Progenitor cell of endocrine pancreas (in vitro differentiated cells): ENCODE measurements around the gene TBKBP1. TPM values are rescaled to one million over a fixed set of nuclear protein-coding genes. Genes with fewer than 3 reads are reported as not detected.
A peak's percentile ranks its signal among the peaks of the same experiment; 100 is the strongest.

ENCODE experiments used
- DNase-seq: peaks from one replicate; pipeline ENCODE4 v3.0.0; 2021; ENCODE audit warnings: low spot score; ENCODE audit not compliant: unreplicated experiment
- H3K27ac Mint-ChIP-seq: 2 replicates; pipeline ENCODE4 v1.8.0; 2021; ENCODE audit warnings: mild to moderate bottlenecking, moderate library complexity, mixed read lengths
- H3K27me3 Mint-ChIP-seq: 2 replicates; pipeline ENCODE4 v1.8.0; 2021; ENCODE audit warnings: mixed read lengths
- H3K36me3 Mint-ChIP-seq: 2 replicates; pipeline ENCODE4 v1.8.0; 2022; ENCODE audit warnings: mixed read lengths; ENCODE audit not compliant: insufficient read depth
- H3K4me1 Mint-ChIP-seq: 2 replicates; pipeline ENCODE4 v1.8.0; 2021; ENCODE audit warnings: low read depth, mixed read lengths
- H3K4me3 Mint-ChIP-seq: 2 replicates; pipeline ENCODE4 v1.8.0; 2021; ENCODE audit warnings: low read depth, mild to moderate bottlenecking, moderate library complexity, mixed read lengths
- H3K9me3 Mint-ChIP-seq: 2 replicates; pipeline ENCODE4 v1.8.0; 2021; ENCODE audit warnings: low read depth, mixed read lengths
- total RNA-seq: library from RNA; stranded (reverse); gene quantifications from 2 replicates; pipeline ENCODE4 v1.2.1, GENCODE V29; 2021
- TF ChIP-seq, protein P1 (sequence below): fragments of 200-600 bp; sonication (generic); IDR thresholded peaks from one replicate; pipeline ENCODE4 v1.5.0; 2021; ENCODE audit warnings: antibody characterized with exemption, mild to moderate bottlenecking; ENCODE audit not compliant: unreplicated experiment

Gene TBKBP1
- total RNA-seq, 1 donor from 2014 or later: 21.7 TPM

DNA sequence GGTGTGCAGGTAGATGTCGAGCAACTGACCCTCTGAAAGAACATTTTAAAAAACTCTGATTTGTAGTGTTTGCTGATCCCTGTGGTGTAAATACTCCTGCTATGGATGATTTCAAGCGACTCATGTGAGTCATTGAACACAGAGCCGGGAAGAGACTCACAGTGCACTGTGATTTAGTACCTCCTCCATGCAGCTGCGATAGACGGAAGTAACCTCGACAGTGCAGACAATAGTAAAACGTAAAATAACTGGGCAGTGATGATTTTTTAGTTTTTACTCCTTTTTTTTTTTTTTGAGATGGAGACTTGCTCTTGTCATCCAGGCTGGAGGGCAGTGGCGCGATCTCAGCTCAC lies 47.8 kb downstream of the TBKBP1 start:
- Mint-ChIP-seq H3K4me3 (no peak overlapping the region), H3K9me3 (no peaks in the 10 kb centered on the region), H3K36me3 (no peaks in the 10 kb centered on the region), H3K27me3 (peaks cover 54% of the 10 kb centered on the region), H3K27ac (no peak overlapping the region), H3K4me1 (no peaks in the 10 kb centered on the region)
- no peak for DNase-seq
- TF ChIP-seq, protein P1, sequence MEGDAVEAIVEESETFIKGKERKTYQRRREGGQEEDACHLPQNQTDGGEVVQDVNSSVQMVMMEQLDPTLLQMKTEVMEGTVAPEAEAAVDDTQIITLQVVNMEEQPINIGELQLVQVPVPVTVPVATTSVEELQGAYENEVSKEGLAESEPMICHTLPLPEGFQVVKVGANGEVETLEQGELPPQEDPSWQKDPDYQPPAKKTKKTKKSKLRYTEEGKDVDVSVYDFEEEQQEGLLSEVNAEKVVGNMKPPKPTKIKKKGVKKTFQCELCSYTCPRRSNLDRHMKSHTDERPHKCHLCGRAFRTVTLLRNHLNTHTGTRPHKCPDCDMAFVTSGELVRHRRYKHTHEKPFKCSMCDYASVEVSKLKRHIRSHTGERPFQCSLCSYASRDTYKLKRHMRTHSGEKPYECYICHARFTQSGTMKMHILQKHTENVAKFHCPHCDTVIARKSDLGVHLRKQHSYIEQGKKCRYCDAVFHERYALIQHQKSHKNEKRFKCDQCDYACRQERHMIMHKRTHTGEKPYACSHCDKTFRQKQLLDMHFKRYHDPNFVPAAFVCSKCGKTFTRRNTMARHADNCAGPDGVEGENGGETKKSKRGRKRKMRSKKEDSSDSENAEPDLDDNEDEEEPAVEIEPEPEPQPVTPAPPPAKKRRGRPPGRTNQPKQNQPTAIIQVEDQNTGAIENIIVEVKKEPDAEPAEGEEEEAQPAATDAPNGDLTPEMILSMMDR: no peak

DNA sequence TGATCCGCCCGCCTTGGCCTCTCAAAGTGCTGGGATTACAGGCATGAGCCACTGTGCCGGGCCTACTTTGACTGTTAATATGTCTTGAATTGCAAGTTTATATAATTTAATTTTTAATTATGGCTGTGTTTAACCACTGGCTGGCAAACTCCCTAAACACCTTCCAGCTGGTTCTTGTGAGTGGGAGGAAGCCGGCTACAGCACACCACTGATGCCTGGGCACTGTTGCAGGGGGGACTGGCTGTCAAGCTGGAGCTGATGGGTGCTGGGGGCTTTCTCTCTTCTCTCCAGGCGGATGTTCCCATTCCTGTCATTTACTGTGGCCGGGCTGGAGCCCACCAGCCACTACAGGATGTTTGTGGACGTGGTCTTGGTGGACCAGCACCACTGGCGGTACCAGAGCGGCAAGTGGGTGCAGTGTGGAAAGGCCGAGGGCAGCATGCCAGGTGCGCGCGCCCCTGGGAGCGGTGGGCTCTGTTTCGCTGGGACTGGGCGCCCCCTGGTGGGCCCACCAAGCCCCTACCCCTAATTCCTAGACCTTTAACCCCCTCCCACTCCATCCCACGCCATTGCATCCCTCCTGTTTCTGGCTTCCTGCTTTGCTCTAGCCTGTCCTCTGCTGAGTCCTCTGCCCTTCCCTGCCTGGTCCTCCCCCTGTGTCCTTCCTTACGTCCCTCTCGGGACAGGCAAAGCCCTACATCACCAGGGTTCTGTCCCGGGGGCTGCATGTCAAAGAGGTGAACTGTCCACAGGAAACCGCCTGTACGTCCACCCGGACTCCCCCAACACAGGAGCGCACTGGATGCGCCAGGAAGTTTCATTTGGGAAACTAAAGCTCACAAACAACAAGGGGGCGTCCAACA lies 48.6 kb downstream of the TBKBP1 start:
- no peaks in the 10 kb centered on the region for H3K9me3 Mint-ChIP-seq
- TF ChIP-seq, protein P1: peak; percentile 85
- no peaks in the 10 kb centered on the region for H3K36me3 Mint-ChIP-seq
- DNase-seq: peak; percentile 53
- no peak overlapping the region for H3K27ac Mint-ChIP-seq
- H3K27me3 Mint-ChIP-seq: peaks cover 46% of the 10 kb centered on the region
- H3K4me3 Mint-ChIP-seq: no peak overlapping the region
- no peaks in the 10 kb centered on the region for H3K4me1 Mint-ChIP-seq

DNA sequence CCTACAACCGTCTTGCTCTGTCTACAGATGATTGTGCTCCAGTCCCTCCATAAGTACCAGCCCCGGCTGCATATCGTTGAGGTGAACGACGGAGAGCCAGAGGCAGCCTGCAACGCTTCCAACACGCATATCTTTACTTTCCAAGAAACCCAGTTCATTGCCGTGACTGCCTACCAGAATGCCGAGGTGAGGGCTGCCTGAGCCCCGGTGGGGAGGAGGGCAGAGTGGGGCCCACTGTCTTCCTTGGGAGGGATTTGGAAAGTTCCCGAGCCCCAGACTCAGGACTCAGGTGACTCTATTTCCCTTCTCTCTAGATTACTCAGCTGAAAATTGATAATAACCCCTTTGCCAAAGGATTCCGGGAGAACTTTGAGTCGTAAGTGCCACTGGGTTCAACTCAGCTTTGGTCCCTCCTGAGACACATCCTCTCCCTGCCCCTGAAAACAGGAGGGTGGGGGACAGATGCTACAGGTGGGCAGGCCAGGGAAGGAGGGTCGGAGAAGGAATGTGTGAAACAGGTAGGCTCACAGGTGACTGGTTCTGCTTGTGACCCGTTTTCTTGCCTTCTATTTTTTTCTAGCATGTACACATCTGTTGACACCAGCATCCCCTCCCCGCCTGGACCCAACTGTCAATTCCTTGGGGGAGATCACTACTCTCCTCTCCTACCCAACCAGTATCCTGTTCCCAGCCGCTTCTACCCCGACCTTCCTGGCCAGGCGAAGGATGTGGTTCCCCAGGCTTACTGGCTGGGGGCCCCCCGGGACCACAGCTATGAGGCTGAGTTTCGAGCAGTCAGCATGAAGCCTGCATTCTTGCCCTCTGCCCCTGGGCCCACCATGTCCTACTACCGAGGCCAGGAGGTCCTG lies 50.4 kb downstream of the TBKBP1 start:
- Mint-ChIP-seq H3K27ac (no peak overlapping the region), H3K4me3 (no peak overlapping the region), H3K27me3 (peaks cover 50% of the 10 kb centered on the region), H3K4me1 (no peaks in the 10 kb centered on the region), H3K36me3 (no peaks in the 10 kb centered on the region), H3K9me3 (no peaks in the 10 kb centered on the region)
- no peak for DNase-seq
- TF ChIP-seq, protein P1: no peak

DNA sequence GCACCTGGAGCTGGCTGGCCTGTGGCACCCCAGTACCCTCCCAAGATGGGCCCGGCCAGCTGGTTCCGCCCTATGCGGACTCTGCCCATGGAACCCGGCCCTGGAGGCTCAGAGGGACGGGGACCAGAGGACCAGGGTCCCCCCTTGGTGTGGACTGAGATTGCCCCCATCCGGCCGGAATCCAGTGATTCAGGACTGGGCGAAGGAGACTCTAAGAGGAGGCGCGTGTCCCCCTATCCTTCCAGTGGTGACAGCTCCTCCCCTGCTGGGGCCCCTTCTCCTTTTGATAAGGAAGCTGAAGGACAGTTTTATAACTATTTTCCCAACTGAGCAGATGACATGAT lies 51.0 kb downstream of the TBKBP1 start:
- no peaks in the 10 kb centered on the region for H3K9me3 Mint-ChIP-seq
- H3K4me3 Mint-ChIP-seq: no peak overlapping the region
- no peak for DNase-seq

DNA sequence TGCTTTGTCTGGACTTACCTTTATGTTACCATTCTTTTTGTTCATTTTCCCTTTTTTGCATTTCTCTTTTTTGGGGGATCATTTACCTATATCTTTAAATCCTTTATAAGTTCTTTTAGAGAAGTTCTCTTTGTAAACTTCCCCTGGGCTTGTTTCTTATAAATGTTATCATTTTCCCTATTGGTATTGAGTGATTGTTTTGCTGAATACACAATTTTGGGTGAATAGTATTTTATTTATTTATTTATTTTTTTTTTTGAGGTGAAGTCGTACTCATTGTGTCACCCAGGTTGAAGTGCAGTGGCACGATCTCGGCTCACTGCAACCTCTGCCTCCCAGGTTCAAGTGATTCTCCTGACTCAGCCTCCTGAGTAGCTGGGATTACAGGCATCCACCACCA lies 57.5 kb downstream of the TBKBP1 start:
- no peak overlapping the region for H3K27ac Mint-ChIP-seq
- DNase-seq: no peak
- H3K4me3 Mint-ChIP-seq: no peak overlapping the region
- peaks cover 55% of the 10 kb centered on the region for H3K27me3 Mint-ChIP-seq
- TF ChIP-seq, protein P1: no peak
- H3K4me1 Mint-ChIP-seq: no peaks in the 10 kb centered on the region
- peaks cover 3% of the 10 kb centered on the region for H3K9me3 Mint-ChIP-seq
- no peaks in the 10 kb centered on the region for H3K36me3 Mint-ChIP-seq

More for the DNA sequence above, 51.0 kb downstream of the TBKBP1 start:
- no peak overlapping the region for H3K27ac Mint-ChIP-seq
- H3K36me3 Mint-ChIP-seq: no peaks in the 10 kb centered on the region
- H3K4me1 Mint-ChIP-seq: no peaks in the 10 kb centered on the region
- TF ChIP-seq, protein P1: no peak
- H3K27me3 Mint-ChIP-seq: peaks cover 56% of the 10 kb centered on the region
